GM23338 (cell line): ENCODE measurements around the gene CD163.

Experiments used
- CREB1 ChIP-seq: fragments of 250-450 bp; sonication (Bioruptor Pico); IDR thresholded peaks from 2 replicates; pipeline ENCODE4 v1.5.0; 2020; ENCODE audit warnings: low read depth, mild to moderate bottlenecking, moderate library complexity
- EZH2 ChIP-seq: fragments of 200-600 bp; sonication (generic); IDR thresholded peaks from one replicate; pipeline ENCODE4 v1.8.0; 2017; ENCODE audit warnings: antibody characterized with exemption, mild to moderate bottlenecking, low read depth; ENCODE audit not compliant: unreplicated experiment
- EZH2phosphoT487 ChIP-seq: fragments of 200-600 bp; sonication (generic); IDR thresholded peaks from one replicate; pipeline ENCODE4 v1.8.1; 2018; ENCODE audit warnings: antibody characterized with exemption; ENCODE audit not compliant: unreplicated experiment
- NANOG ChIP-seq: IDR thresholded peaks from 2 replicates; pipeline ENCODE4 v1.6.1; 2016; ENCODE audit warnings: antibody characterized with exemption, borderline replicate concordance
- POLR2AphosphoS5 ChIP-seq: IDR thresholded peaks from 2 replicates; pipeline ENCODE4 v1.6.1; 2016; ENCODE audit warnings: antibody characterized with exemption, low read depth
- TF ChIP-seq, protein P1 (sequence below), 2 experiments: fragments of 200-600 bp in 1 of 2; sonication (generic) in 1 of 2; conservative IDR thresholded peaks; 2 replicates each; pipeline versions ENCODE4 v1.5.1 to v1.6.1; 2016 to 2017; ENCODE audit warnings: antibody characterized with exemption in 2 of 2, low read depth in 2 of 2, mild to moderate bottlenecking in 2 of 2, moderate library complexity in 1 of 2
- TF ChIP-seq, protein P2 (sequence below): IDR thresholded peaks from one replicate; pipeline ENCODE4 v1.6.1; 2018; ENCODE audit warnings: antibody characterized with exemption; ENCODE audit not compliant: unreplicated experiment
- TF ChIP-seq, protein P3 (sequence below): fragments of 250-450 bp; sonication (Bioruptor Pico); IDR thresholded peaks from 2 replicates; pipeline ENCODE4 v1.5.0; 2020; ENCODE audit warnings: mild to moderate bottlenecking, moderate library complexity

DNA sequence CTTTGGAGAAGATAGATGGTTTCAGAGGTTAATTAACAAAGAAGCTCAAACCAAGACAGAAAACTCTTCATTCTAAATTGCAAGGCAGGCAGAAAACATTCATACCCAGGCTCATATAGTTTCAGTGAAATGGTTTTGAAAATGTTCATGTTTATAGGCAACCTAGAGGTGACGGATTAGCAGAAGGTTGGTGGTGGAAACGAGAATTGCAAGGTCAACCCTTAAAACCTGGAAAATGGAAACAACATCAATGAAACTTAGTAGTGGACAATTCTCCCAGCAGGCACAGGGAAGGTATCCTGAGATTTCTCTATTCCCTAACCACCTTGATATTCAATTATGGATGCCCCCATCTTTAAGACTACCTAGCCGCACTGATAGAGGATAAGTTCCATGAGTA, 965 bp downstream of the CD163 start:
- TF ChIP-seq, protein P1, sequence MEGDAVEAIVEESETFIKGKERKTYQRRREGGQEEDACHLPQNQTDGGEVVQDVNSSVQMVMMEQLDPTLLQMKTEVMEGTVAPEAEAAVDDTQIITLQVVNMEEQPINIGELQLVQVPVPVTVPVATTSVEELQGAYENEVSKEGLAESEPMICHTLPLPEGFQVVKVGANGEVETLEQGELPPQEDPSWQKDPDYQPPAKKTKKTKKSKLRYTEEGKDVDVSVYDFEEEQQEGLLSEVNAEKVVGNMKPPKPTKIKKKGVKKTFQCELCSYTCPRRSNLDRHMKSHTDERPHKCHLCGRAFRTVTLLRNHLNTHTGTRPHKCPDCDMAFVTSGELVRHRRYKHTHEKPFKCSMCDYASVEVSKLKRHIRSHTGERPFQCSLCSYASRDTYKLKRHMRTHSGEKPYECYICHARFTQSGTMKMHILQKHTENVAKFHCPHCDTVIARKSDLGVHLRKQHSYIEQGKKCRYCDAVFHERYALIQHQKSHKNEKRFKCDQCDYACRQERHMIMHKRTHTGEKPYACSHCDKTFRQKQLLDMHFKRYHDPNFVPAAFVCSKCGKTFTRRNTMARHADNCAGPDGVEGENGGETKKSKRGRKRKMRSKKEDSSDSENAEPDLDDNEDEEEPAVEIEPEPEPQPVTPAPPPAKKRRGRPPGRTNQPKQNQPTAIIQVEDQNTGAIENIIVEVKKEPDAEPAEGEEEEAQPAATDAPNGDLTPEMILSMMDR (conservative IDR thresholded peaks at IDR 0.05; ENCODE audit: low read depth in 2 of 2): peak in 1 of 2 experiments; percentile 31; a peak in 1 of 4 replicates
- TF ChIP-seq EZH2 (no peak), CREB1 (CRISPR knock-in tag) (no peak), POLR2AphosphoS5 (no peak), EZH2phosphoT487 (no peak), NANOG (no peak)
- TF ChIP-seq, protein P2, sequence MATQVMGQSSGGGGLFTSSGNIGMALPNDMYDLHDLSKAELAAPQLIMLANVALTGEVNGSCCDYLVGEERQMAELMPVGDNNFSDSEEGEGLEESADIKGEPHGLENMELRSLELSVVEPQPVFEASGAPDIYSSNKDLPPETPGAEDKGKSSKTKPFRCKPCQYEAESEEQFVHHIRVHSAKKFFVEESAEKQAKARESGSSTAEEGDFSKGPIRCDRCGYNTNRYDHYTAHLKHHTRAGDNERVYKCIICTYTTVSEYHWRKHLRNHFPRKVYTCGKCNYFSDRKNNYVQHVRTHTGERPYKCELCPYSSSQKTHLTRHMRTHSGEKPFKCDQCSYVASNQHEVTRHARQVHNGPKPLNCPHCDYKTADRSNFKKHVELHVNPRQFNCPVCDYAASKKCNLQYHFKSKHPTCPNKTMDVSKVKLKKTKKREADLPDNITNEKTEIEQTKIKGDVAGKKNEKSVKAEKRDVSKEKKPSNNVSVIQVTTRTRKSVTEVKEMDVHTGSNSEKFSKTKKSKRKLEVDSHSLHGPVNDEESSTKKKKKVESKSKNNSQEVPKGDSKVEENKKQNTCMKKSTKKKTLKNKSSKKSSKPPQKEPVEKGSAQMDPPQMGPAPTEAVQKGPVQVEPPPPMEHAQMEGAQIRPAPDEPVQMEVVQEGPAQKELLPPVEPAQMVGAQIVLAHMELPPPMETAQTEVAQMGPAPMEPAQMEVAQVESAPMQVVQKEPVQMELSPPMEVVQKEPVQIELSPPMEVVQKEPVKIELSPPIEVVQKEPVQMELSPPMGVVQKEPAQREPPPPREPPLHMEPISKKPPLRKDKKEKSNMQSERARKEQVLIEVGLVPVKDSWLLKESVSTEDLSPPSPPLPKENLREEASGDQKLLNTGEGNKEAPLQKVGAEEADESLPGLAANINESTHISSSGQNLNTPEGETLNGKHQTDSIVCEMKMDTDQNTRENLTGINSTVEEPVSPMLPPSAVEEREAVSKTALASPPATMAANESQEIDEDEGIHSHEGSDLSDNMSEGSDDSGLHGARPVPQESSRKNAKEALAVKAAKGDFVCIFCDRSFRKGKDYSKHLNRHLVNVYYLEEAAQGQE: no peak
- TF ChIP-seq, protein P3, sequence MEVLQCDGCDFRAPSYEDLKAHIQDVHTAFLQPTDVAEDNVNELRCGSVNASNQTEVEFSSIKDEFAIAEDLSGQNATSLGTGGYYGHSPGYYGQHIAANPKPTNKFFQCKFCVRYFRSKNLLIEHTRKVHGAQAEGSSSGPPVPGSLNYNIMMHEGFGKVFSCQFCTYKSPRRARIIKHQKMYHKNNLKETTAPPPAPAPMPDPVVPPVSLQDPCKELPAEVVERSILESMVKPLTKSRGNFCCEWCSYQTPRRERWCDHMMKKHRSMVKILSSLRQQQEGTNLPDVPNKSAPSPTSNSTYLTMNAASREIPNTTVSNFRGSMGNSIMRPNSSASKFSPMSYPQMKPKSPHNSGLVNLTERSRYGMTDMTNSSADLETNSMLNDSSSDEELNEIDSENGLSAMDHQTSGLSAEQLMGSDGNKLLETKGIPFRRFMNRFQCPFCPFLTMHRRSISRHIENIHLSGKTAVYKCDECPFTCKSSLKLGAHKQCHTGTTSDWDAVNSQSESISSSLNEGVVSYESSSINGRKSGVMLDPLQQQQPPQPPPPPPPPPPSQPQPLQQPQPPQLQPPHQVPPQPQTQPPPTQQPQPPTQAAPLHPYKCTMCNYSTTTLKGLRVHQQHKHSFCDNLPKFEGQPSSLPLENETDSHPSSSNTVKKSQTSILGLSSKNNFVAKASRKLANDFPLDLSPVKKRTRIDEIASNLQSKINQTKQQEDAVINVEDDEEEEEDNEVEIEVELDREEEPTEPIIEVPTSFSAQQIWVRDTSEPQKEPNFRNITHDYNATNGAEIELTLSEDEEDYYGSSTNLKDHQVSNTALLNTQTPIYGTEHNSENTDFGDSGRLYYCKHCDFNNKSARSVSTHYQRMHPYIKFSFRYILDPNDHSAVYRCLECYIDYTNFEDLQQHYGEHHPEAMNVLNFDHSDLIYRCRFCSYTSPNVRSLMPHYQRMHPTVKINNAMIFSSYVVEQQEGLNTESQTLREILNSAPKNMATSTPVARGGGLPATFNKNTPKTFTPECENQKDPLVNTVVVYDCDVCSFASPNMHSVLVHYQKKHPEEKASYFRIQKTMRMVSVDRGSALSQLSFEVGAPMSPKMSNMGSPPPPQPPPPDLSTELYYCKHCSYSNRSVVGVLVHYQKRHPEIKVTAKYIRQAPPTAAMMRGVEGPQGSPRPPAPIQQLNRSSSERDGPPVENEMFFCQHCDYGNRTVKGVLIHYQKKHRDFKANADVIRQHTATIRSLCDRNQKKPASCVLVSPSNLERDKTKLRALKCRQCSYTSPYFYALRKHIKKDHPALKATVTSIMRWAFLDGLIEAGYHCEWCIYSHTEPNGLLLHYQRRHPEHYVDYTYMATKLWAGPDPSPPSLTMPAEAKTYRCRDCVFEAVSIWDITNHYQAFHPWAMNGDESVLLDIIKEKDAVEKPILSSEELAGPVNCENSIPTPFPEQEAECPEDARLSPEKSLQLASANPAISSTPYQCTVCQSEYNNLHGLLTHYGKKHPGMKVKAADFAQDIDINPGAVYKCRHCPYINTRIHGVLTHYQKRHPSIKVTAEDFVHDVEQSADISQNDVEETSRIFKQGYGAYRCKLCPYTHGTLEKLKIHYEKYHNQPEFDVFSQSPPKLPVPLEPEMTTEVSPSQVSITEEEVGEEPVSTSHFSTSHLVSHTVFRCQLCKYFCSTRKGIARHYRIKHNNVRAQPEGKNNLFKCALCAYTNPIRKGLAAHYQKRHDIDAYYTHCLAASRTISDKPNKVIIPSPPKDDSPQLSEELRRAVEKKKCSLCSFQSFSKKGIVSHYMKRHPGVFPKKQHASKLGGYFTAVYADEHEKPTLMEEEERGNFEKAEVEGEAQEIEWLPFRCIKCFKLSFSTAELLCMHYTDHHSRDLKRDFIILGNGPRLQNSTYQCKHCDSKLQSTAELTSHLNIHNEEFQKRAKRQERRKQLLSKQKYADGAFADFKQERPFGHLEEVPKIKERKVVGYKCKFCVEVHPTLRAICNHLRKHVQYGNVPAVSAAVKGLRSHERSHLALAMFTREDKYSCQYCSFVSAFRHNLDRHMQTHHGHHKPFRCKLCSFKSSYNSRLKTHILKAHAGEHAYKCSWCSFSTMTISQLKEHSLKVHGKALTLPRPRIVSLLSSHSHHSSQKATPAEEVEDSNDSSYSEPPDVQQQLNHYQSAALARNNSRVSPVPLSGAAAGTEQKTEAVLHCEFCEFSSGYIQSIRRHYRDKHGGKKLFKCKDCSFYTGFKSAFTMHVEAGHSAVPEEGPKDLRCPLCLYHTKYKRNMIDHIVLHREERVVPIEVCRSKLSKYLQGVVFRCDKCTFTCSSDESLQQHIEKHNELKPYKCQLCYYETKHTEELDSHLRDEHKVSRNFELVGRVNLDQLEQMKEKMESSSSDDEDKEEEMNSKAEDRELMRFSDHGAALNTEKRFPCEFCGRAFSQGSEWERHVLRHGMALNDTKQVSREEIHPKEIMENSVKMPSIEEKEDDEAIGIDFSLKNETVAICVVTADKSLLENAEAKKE: no peak
